GM21576 (cell line): ENCODE results near the gene ENDOU.

ENCODE experiments used
- ATAC-seq: cut with Tn5 transposase; IDR thresholded peaks from one replicate; pipeline ENCODE4 v1.9.1; 2021; ENCODE audit warnings: mild to moderate bottlenecking, moderate library complexity; ENCODE audit not compliant: unreplicated experiment

The ENDOU gene

DNA sequence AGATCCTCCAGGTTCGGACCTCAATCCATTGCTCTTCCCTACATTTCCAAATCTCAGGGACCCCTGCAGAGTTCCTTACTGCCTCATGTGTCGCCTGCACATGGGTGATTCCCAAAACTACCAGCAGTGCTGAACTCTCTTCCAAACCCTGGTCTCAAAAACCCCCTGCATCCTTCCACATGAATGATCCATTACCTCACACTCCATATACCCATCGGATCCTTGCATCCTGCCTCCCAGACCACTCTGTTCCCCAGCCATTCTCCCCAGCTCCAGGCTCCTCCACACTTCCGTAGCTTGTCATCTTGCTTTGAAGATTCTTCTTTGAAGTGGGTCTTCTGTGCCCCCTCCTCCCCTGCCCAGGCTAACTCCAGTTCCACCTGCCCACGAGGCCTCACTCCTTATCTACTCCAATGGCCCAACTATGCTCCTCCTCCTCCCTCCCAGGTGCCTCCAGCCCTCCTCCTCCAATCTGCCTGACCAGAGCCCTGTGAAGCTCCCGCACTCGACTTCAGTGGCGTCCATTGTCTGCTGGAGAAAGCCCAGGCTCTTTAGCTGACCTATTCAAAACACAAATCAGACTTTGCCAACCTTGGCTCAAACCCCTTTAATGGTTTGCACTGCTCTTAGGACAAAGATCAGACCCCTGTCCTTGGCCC lies 19.6 kb upstream of the ENDOU start:
- ATAC-seq, result no peak

DNA sequence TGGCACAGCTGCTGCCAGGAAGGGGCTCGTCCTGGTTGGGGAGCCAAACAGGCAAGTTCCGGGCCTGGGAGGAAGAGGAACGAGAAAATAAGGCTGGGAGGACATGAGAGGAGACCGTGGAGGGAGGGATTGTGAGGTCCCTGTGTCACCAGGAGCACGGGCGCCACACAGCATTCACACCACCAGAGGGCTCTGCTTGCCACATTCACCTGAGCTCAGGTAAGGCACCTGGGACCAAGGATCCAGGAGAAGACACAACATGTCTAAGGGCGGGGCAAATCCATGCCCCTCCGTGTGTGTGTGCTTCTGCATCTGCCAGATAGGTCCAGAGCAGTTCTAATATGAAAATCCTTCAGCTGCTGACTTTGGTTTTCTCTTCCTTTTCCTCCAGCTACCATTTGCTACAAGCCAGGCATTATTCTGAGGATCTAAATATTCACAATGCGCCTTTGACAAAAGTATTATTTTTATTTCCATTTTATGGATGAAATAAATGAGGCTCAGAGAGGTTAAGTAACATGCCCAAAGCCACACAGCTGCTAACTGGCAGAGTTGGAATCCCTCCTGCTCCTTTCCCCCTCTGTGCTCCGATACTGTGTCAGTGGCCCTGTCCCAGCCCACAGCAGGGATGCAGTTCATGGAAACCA lies 18.8 kb upstream of the ENDOU start:
- no peak for ATAC-seq

DNA sequence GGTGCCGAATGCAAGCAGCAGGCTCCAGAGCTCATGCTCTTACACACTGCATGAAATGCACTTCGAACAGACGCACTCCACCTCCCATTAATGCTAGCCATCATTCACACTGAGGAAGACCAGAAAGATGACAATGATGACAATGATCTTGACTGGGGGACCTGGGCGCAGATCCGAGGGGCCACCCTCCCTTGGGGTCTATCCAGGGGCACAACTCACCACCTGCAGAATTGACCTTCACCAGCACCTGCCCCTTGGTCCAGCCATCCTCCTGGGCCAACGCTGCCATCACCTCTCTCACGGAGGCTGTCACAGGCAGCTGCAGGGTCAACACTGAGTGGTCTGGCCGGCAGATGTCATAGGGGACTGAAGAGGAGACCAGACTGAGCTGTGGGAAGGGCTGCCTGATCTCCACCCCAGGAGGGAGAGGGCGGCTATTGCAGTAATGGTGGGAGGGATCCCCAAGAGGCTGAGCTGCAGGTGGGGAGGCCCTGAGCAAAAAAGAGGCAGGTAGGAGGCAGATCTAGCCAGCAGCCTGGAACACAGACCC lies 18.1 kb upstream of the ENDOU start:
- no peak for ATAC-seq

DNA sequence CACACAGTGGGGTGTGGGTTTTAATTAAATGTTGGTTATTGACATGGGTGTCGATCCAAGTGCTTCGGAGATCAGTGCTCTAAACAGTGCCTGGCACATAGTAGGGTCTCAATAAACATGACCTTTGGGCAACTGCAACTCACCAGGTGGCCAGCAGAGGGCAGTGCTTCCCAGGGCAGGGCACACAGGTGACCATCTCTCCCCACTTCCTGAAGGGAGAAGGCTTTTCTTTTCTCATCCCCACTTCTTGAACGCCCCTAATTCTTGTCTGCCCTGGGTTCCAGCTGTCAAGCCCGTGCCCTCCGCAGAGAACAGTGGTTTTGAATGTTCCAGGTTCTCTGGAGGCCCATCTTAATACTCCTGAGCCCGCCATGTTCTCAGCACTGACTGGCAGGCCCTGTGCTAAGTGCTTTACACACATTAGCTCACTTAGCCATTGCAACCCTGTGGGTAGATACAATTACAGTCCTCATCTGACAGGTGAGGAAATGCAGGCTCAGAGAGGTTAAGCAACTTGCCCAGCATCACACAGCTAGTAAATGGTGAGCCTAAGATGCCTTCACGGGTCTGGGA lies 17.0 kb upstream of the ENDOU start:
- ATAC-seq, result no peak

DNA sequence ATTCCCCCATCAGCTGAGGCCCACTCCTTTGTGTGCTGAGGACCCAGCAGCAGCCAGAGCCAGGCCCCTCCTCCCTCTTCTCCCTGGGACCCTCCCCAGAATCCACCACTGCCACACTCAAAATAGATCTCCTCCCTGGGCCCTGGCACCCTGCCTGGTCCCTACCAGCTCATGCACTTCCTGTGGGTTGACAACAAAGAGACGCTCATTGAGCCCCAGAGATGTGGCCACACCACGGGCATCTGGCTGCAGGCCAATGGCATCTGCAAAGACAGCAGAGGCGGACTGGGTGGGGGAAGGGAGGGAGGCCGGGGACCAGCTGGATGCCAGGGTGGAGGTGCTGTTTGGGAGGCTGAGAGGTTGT lies 16.0 kb upstream of the ENDOU start:
- ATAC-seq, result no peak

DNA sequence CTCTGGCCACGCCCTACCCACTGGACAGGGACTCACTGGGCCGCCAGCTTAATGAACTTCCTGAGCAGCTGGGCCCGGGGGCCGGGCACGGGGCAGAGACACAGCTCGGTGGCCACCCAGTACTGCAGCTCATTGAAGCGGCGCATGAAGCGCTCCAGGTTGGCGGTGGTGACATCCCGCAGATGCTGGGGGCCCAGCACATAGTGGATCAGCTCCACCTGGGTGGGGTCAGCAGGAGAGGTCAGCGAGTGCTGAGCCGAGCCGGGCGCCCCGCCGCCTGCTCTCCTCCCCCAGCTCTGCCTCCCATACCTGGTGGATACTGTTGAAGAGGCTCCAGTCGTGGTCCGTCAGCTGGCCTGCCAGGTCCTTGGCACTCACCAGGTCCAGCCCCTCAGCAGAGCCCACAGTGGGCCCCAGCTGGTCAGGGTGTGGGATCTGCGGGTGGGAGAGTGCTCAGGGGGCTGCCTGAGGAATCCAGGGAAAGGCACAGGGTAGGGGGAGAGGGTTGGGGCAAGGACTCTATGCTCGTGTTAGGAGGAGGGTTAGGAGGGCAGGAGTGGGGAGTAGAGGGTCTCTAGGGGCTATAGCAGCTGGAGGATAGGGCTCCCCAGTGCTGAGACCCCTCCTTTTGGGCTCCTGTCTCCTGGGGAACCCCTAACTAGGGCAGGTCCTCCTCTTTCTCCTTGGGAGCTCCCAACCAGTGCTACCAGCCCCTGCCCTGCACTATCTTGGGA lies 15.5 kb upstream of the ENDOU start:
- ATAC-seq, result peak; percentile 55

DNA sequence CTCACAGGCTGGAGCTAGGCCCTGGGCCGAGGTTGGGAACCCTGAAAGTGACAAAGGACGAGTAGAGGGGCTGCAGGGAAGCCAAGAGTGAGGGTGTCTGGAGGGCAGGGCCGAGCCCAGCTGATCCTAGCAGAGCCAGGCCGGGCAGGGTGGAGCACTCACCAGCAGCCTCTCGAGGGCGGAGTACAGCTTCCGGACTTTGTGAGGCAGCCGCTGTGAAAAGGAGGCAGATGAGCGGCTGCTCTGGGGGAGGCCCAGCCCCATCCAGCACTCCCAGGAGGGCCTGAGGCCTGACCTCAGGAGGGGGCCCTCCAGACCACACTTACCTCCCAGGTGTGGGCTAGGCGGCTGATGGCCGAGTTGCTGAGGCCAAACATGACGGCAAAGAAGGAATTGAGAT lies 14.7 kb upstream of the ENDOU start:
- peak; percentile 63 for ATAC-seq

DNA sequence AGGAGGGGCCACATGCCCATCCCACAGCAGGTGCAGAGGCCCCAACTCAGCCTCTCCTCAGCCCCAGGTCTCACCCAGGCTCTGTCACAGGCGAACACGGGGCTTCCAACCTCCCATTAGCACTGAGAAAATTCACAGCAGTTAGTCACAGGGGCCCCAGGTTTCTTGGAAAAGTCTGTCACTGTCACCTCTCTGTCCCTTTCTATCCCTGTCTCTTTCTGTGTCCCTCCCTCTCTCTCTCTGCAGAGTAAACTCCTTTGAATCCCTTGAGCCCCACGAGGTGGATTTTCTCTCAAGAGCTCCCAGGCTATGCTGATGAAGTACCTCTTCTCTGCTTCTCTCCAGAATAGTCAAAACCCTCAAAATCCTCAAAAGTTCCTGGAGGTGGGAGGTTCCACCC lies 14.0 kb upstream of the ENDOU start:
- no peak for ATAC-seq

DNA sequence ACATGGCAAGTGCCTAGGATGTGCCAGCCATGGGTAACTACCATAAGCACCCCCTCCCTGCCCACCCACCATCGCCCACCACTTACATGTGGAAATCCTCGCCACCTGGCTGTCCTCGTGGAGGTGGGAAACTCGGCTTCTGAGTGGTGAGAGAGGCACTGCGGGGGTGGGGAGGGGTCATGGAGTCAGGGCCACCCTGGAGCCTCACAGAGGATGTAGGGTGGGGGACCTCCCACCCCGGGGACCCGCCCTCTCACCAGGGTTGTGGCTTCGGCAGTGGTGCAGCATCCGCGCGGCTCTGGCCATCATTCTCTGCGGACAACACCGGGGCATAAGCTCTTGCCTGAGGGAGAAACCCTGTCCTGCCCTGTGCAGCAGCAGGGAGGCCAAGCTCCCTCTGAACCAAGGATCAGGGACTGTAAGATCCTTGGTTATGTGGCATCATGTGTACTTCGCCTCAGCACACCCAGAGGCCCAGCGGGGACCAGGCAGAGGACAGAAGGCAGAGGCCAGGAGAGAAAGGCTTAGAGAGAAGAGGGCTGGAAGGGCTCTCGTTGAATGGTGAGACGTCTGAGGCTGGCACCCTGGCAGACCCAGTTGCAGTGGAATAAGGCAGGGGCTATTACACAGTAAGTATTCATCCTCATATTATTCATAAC lies 12.8 kb upstream of the ENDOU start:
- no peak for ATAC-seq

DNA sequence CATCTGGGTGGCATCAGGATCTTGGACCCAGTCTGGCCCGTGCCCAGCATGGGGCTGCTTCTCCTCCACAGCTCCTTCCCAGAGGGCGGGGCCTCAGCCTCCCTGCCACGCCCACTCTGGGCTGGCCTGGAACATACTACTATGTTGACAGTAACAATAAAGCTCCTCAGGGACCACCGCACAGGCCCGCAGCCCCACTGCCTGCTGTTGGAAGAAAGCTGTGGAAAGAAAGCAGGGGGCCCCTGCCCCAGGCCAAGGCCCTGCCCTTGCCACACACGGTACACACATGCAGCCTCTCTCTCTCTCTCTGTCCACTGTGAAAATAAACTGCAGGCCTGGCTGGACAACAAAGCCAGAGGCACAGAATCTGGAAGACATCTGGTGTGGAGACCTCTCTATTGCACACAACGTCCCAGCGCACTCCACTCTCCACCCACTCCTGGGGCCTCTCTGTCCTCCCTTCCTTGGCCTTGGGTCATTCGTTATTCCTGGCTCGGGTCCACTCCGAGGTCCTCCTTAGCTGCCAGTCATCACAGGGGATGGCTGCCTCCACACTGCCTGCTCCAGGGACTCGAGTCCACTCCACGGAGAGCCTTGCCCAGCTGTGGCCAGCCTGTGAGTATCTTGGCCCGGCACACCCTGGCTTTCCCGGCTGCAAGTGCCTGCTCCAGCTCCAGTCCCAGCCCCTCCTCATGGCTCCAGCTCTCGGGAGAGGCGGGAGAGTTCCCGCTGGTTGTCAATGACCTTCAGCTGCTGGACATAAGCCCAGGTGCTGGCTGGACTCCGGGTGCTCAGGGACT lies 11.8 kb upstream of the ENDOU start:
- no peak for ATAC-seq

DNA sequence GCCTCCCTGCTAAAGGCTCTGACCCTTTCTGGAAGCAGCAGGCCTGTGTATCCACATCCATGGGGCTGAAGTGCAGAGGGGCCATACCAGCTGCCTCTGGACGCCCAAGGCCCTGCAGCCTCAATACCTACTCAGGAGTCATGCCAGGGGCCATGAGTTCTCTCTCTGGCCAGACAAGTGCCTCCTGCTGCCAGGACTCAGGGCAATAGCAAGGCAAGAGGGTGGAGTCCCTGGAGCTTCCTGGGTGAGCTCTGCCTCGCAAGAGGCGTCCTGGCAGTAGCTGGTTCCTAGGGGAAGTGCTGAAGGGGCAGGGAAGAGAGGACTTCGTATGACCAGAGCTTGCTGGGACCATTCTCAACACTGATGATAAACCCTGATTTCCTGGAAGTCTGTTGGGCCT lies 10.9 kb upstream of the ENDOU start:
- no peak for ATAC-seq

DNA sequence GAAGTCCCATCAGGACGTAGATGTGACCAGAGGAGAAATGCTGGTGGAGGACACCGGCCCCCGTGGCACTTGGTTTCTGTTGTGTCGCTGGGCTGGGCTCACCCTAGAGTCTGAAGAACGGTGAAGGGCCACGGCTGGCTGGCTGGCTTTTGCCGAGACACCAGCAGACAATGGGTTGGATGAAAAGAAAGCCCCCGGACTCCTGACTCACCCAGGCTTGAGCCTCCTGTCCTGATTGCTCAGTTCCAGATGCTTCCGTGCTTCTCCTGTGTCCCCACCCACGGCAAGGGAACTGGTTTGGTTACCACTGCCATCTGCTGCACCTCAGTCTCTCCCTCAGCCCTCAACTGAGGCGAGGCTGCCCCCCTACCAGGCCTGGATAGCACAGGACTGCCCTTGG lies 10.4 kb upstream of the ENDOU start:
- no peak for ATAC-seq

DNA sequence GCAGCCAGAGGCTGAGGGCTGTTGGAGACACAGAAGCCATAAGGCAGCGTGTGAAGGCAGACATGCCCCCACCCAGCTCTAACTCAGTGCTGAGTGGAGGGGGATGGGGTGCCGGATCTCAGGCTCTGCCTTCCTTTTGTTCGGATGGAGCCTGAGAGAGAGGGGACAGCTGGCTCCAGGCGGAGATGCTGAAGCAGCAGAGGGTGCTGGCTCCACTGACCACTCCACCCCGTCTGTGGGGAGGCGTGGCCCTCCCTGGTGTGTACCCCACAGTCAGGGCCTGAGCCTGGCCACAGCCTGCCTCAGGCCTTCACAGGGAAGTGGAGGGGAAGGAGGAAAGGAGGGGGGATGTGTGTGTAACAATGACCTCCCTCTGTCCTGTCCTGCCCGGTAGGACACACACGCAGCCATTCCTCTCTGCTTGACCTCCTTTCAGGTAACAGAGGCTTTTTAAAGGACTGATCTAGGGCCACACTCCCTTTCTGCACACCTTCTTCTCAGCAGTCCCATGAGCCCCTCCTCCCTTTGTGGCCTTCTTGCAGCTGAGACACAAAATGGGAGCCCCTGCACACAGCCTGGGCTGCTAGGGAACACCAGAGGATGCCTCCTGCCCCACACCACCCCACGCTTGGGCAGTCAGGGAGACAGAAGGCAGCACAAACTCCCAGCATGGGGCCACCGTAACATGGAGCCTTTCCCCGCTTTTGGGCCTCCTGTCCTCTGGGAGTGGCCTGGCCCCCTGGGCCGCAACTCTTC lies 9.6 kb upstream of the ENDOU start:
- ATAC-seq, result no peak

DNA sequence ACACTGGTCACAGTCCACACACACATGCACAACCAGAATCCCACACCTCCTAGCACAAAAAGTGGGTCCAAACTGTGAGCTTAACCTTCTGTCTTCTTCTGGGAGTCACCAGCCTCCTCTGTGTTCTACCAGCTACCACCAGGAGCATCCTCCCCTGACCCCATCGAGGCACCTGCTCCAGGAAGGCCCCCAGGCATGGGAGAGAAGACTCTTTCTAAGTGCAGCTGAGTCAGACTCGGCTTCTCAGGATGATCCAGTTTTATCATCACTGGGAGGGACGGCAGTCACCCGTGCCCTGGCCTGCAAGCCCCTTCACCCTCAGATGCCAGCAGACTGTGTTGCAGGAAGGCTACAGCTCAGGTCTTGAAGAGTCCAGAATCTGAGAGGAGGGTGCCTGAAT lies 7.9 kb upstream of the ENDOU start:
- ATAC-seq, result no peak

DNA sequence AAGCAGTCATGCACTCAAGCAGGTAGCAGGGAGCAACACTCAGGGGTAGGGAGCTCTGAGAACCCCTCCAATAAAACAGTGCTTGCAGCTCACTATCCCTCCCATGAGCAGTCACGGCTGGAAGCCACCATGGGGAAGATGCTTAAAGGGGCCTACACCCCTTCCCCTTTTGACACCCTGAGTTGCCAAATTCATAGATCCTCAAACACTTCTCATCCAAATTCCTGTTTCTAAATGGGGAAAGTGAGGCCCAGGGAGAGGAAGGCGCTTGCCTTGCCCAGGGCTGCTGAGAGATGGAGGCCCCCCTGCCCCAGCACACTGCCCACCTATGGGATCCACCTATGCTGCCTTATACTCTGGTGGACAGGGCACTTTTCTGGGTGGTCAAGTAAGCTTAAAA lies 7.2 kb upstream of the ENDOU start:
- no peak for ATAC-seq

DNA sequence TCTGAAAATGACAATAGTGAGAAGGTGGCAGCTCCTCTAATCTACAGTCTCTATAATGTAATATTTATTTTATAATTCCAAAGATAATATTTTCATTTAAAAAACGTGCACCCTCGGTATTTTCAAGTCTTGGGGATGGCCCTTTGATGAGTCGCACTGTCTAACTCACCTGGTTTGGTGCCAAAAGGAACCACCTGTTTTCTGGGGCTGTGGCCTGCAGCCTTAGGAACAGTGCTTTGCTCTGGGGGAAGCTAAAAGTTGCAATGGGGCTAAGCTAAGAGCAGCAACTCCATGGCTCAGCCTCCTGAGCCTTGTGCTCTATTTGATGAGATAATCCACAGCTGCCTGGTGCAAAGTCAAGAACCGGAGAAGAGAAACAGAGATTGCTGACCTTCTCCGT lies 6.4 kb upstream of the ENDOU start:
- no peak for ATAC-seq

DNA sequence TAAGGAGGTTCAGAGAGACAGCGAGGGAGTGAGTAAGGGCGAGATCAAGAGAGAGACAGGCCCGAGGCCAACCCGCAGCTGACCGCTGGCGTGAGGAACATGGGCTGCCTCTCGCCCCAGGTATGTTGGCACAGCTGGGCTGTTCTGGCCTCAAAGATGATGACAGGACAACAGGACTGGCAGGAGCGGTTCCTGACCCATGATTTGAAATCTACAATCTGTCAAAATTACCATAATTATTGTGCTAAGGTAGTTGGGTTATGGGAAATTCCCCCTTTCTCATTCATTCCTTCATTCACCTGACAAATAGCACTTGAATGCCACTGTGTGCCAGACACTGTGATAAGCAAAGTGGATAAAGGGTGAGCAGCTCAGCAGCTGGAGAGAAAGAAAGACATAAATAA lies 5.1 kb upstream of the ENDOU start:
- ATAC-seq, result no peak

DNA sequence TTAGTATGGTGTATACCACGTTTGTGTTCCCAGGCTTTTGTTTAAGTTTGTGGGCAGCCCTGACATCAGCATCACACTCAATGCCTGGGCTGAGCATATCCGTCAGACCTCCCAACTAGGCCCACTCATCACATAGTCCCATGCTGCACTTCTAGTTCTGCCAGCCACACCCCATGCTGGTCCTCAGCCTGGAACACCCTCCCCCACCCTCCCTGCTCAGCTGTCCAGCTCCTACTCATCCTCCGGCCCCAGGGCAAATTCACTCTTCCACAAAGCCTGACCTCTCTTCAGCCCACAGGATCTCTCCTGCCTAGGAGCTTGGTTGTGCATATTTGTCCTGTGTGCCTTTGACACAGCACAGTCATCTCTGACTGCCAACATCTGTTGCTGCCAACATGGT lies 3.9 kb upstream of the ENDOU start:
- ATAC-seq, result no peak

DNA sequence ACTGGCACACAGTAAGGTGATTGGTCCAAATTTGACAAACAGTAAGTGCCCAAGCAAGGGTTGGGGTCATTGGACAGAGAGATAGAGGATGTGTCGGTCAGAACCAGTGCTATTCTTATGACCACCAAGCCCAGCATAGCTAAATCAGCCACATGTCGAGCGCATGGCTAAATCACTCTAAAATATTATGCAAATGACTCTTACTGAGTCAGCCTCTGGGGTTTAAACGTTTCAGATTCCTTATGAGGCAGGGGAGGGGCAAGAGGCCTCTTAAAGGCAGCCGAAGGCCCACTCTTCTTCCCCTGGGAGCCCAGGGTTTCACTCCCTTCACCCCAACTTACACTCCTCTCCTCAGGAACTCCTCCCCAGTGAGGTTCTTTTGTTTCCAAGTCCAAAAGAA lies 603 bp upstream of the ENDOU start:
- peak; percentile 87 for ATAC-seq
